Mucosa of rectum (tissue), 2 donors: ENCODE results near the gene FHOD3.

Source experiments
- H3K27ac ChIP-seq, 2 donors: one replicate each; pipeline ENCODE4 v1.7.0; 2013; ENCODE audit warnings: inconsistent platforms in 2 of 2, low read depth in 2 of 2, low read length in 2 of 2
- H3K27me3 ChIP-seq, 2 donors: one replicate each; pipeline ENCODE4 v1.7.0; 2013; ENCODE audit warnings: low read length in 2 of 2; ENCODE audit not compliant: control insufficient read depth in 2 of 2, insufficient read depth in 2 of 2
- H3K36me3 ChIP-seq, 2 donors: one replicate each; pipeline ENCODE4 v1.7.0; 2013; ENCODE audit warnings: low read length in 2 of 2; ENCODE audit not compliant: control insufficient read depth in 2 of 2, insufficient read depth in 2 of 2
- H3K4me1 ChIP-seq, 2 donors: one replicate each; pipeline ENCODE4 v1.7.0; 2013; ENCODE audit warnings: low read length in 2 of 2, mild to moderate bottlenecking in 1 of 2; ENCODE audit not compliant: control insufficient read depth in 2 of 2, insufficient read depth in 2 of 2
- H3K4me3 ChIP-seq, 2 donors: one replicate each; pipeline ENCODE4 v1.7.0; 2013; ENCODE audit warnings: low read length in 2 of 2
- H3K9ac ChIP-seq, 2 donors: one replicate each; pipeline ENCODE4 v1.7.0; 2013; ENCODE audit warnings: low read length in 2 of 2, low read depth in 1 of 2, mild to moderate bottlenecking in 1 of 2
- H3K9me3 ChIP-seq, 2 donors: one replicate each; pipeline ENCODE4 v1.7.0; 2013; ENCODE audit warnings: low read length in 2 of 2; ENCODE audit not compliant: control insufficient read depth in 2 of 2
- donor health status: healthy.
- donor health status: Normal muscosa, but diverticular disease.

The FHOD3 gene

GRCh38 chr18:36636237-36636817, 338.8 kb downstream of the FHOD3 start:
- Histone ChIP-seq H3K27ac (no peak overlapping the region), H3K4me1 (no peaks in the 10 kb centered on the region), H3K27me3 (no peaks in the 10 kb centered on the region), H3K9ac (no peak overlapping the region), H3K36me3 (no peaks in the 10 kb centered on the region), H3K4me3 (no peak overlapping the region), H3K9me3 (no peaks in the 10 kb centered on the region)

DNA sequence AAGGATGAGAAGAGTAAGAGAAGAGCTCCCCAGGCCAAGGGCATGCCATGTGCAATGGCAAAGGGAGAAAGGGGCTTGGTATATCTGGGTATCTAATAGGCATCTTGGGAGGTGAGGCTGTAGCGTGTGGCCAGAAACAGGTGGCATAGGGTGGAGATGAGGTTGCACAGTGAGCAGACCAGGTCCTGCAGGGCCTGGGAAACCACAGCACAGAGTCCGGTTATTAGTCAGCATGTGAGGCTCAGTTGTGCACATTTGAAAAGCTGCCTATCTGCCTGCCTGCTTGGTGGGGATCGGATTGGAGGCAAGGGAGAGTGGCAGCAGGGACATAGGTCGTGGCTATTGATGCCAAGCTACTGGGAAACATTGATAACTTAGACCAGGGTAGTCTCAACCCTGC, 340.7 kb downstream of the FHOD3 start:
- Histone ChIP-seq H3K9me3 (no peaks in the 10 kb centered on the region), H3K27me3 (no peaks in the 10 kb centered on the region), H3K4me3 (no peak overlapping the region), H3K9ac (no peak overlapping the region), H3K4me1 (no peaks in the 10 kb centered on the region), H3K27ac (no peak overlapping the region), H3K36me3 (no peaks in the 10 kb centered on the region)

DNA sequence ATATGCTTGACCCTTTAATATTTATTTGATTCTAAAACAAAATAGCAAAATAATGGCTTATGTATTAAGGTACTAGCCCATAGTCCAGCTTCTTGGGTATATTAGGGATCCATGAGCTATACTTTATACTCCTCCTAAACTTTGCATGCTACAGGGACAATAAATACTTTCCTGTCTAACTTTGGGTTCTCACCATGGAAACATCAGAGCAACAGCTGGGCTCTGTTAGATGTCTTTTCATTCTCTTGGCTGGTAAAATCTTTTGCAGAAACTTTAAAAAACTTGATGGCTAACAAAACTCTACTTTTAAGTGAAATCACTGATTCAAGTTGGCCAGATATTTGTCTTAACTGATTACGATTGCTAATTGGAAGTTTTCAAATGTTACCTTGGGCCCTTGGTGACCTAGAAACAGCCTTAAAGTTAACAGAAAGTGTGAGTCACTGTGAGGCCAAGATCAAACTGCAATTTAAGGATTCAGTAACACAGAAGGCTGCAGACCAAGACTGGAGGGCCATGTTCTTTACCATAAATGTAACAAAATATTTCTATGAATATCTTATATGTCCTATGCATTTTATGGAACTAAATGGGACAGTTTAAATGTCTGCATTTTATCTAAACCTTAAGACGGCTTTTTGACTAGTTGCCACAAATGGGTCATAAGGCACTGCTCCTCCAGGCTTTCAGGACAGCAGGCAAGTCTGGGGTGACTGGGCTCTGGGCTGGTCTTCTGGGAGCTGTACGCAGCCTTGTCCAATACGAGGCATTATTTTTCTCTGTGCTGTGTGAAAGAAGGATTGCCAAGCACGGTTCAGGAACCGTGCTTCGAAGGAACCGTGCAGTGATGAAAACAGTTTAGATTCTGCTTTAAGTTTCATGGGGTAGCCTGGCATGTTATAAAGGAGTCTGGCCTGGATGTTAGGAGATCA, 342.8 kb downstream of the FHOD3 start:
- no peaks in the 10 kb centered on the region for H3K4me1 ChIP-seq

GRCh38 chr18:36643061-36643460, 345.5 kb downstream of the FHOD3 start:
- H3K9me3 ChIP-seq = no peaks in the 10 kb centered on the region
- H3K36me3 ChIP-seq = no peaks in the 10 kb centered on the region
- no peak overlapping the region for H3K27ac ChIP-seq
- no peaks in the 10 kb centered on the region for H3K4me1 ChIP-seq
- no peak overlapping the region for H3K4me3 ChIP-seq
- H3K9ac ChIP-seq = no peak overlapping the region
- no peaks in the 10 kb centered on the region for H3K27me3 ChIP-seq

More for the DNA sequence above, 342.8 kb downstream of the FHOD3 start:
- no peak overlapping the region for H3K4me3 ChIP-seq
- H3K27me3 ChIP-seq = no peaks in the 10 kb centered on the region
- H3K9ac ChIP-seq = no peak overlapping the region
- H3K36me3 ChIP-seq = no peaks in the 10 kb centered on the region
- no peaks in the 10 kb centered on the region for H3K9me3 ChIP-seq
- no peak overlapping the region for H3K27ac ChIP-seq

GRCh38 chr18:36648803-36649202, 351.3 kb downstream of the FHOD3 start:
- H3K9me3 ChIP-seq = no peaks in the 10 kb centered on the region
- H3K4me3 ChIP-seq = no peak overlapping the region
- H3K36me3 ChIP-seq = no peaks in the 10 kb centered on the region
- no peaks in the 10 kb centered on the region for H3K4me1 ChIP-seq
- H3K9ac ChIP-seq = no peak overlapping the region
- no peak overlapping the region for H3K27ac ChIP-seq
- H3K27me3 ChIP-seq = no peaks in the 10 kb centered on the region

DNA sequence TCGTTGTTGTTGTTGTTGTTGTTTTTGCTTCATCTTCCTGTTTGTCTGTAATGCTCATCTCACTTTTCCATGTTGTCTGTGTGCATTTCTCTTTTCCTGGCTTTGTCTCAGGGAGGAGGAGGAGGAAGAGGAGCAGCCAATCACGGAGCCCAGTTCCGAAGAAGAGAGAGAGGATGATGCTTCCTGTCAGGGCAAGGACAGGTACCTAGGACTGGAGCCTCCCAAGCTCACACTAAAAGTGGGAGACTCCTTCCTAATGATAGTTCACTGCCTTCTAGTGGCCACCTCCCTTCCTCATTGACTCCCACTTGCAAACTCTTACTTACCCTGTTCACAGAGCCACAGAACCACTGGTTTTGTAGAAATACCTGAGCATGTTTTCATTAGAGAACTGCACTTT, 351.7 kb downstream of the FHOD3 start:
- no peaks in the 10 kb centered on the region for H3K4me1 ChIP-seq

GRCh38 chr18:36650266-36650665, 352.8 kb downstream of the FHOD3 start:
- Histone ChIP-seq H3K9me3 (no peaks in the 10 kb centered on the region), H3K27me3 (no peaks in the 10 kb centered on the region), H3K4me1 (no peaks in the 10 kb centered on the region), H3K36me3 (no peaks in the 10 kb centered on the region), H3K27ac (no peak overlapping the region), H3K9ac (no peak overlapping the region), H3K4me3 (no peak overlapping the region)

More for the DNA sequence above, 351.7 kb downstream of the FHOD3 start:
- Histone ChIP-seq H3K9ac (no peak overlapping the region), H3K27me3 (no peaks in the 10 kb centered on the region), H3K4me3 (no peak overlapping the region), H3K9me3 (no peaks in the 10 kb centered on the region), H3K27ac (no peak overlapping the region), H3K36me3 (no peaks in the 10 kb centered on the region)

GRCh38 chr18:36650906-36651305, 353.4 kb downstream of the FHOD3 start:
- H3K27ac ChIP-seq = no peak overlapping the region
- H3K9me3 ChIP-seq = no peaks in the 10 kb centered on the region
- no peak overlapping the region for H3K4me3 ChIP-seq
- H3K9ac ChIP-seq = no peak overlapping the region
- no peaks in the 10 kb centered on the region for H3K4me1 ChIP-seq
- no peaks in the 10 kb centered on the region for H3K27me3 ChIP-seq
- no peaks in the 10 kb centered on the region for H3K36me3 ChIP-seq

DNA sequence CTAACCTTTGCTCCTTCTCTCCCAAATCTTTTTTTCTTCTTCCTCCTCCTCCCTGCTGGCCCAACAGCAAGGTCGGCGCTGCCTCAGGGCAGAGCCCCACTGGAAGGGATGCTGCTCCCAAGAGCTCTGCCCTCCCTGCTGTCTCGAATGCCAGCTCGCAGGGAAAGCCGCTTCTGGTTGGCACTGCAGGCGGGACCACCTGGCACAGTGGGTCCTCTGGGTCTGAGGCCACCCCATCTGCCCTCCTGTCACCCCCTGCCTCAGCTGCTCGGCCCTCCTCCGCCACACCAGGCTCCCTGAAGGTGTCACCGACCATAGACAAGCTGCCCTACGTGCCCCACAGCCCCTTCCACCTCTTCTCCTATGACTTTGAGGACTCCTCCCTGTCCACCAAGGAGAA, 355.0 kb downstream of the FHOD3 start:
- Histone ChIP-seq H3K27me3 (no peaks in the 10 kb centered on the region), H3K36me3 (no peaks in the 10 kb centered on the region), H3K9me3 (no peaks in the 10 kb centered on the region), H3K4me1 (no peaks in the 10 kb centered on the region), H3K9ac (no peak overlapping the region), H3K4me3 (no peak overlapping the region), H3K27ac (no peak overlapping the region)

DNA sequence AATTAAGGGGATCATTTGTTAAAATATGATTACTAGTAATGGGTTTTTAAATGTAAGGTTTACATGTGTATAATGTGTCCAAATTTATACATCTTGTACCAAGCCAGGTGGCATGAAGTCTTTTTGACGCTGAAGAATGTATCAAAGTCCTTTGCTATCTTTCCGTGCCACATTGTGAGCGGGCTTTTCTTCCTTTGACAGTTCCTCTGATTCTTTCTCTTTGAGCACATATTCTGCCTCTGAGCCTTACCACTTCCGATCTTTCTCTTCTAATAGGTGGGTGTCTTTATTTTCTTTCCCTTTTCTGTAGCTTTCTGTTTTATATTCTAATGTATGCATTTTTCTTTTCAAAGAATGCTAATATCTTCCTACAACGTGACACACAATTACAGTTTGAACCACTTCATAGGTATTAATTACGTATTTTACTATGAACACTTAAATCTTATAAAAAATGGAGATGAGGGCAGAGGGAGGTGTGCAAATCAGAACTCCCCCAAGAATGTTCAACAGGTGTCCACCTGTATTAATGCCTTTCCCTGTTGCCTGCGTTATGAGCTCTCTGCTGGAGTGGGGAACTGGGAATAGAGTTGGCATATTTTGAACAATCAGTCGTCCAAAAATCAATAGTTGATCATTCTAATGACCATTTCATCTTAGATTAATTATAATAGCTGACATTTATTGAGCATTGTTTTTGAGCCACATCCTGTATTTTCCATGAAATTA, 355.8 kb downstream of the FHOD3 start:
- H3K36me3 ChIP-seq = no peaks in the 10 kb centered on the region
- no peak overlapping the region for H3K4me3 ChIP-seq
- no peaks in the 10 kb centered on the region for H3K9me3 ChIP-seq
- no peak overlapping the region for H3K27ac ChIP-seq
- H3K4me1 ChIP-seq = no peaks in the 10 kb centered on the region
- H3K27me3 ChIP-seq = no peaks in the 10 kb centered on the region
- H3K9ac ChIP-seq = no peak overlapping the region
